Tibial artery (tissue), 4 donors: ENCODE data around the gene TSPAN33.
A peak's percentile ranks its signal among the peaks of the same experiment; 100 is the strongest.
"Not testable (repeated sequence)": the region's sequence is repeated elsewhere in the genome, so short reads cannot be mapped to it uniquely, and the experiment has no call there.

Experiments
- DNase-seq, 2 donors: peaks; one replicate each; pipeline ENCODE4 v3.0.0-alpha.2; 2019
- H3K27ac ChIP-seq, 2 donors: fragments of 200-600 bp; sonication (generic) in 1 of 2; 1 replicate in 1 of 2; 2 replicates in 1 of 2; pipeline ENCODE4 v1.5.1; 2018 to 2019; ENCODE audit warnings: mild to moderate bottlenecking in 1 of 2
- H3K27me3 ChIP-seq, 2 donors: fragments of 200-600 bp; sonication (generic) in 1 of 2; one replicate each; pipeline versions ENCODE4 v1.5.1 to v1.6.0; 2016 to 2019
- H3K36me3 ChIP-seq, 3 donors: fragments of 200-600 bp; sonication (generic) in 2 of 3; one replicate each; pipeline ENCODE4 v1.5.1; 2016 to 2019; ENCODE audit warnings: mild to moderate bottlenecking in 2 of 3
- H3K4me1 ChIP-seq, 4 donors: fragments of 200-600 bp; sonication (generic) in 2 of 4; 1 replicate in 3 of 4; 2 replicates in 1 of 4; pipeline ENCODE4 v1.5.1; 2016 to 2019
- H3K4me3 ChIP-seq, 2 donors: fragments of 200-600 bp; sonication (generic) in 1 of 2; 1 replicate in 1 of 2; 2 replicates in 1 of 2; pipeline ENCODE4 v1.5.1; 2018 to 2019; ENCODE audit warnings: mild to moderate bottlenecking in 2 of 2
- H3K9me3 ChIP-seq, 3 donors: fragments of 200-600 bp; sonication (generic) in 1 of 3; one replicate each; pipeline ENCODE4 v1.5.1; 2016 to 2019
- CTCF ChIP-seq, 2 experiments: fragments of 200-600 bp in 1 of 2; fragments of 450-650 bp in 1 of 2; IDR thresholded peaks; one replicate each; pipeline ENCODE4 v1.5.1; 2017 to 2019; ENCODE audit warnings: antibody characterized with exemption in 2 of 2, mild to moderate bottlenecking in 1 of 2, moderate library complexity in 1 of 2
- intact Hi-C: fragments of 100-400 bp; cut with DNase I; formaldehyde crosslinking; loops from one replicate; pipeline ENCODE4 v1.15.0; 2023; ENCODE audit warnings: low total_unique reads

TSPAN33 gene

DNA sequence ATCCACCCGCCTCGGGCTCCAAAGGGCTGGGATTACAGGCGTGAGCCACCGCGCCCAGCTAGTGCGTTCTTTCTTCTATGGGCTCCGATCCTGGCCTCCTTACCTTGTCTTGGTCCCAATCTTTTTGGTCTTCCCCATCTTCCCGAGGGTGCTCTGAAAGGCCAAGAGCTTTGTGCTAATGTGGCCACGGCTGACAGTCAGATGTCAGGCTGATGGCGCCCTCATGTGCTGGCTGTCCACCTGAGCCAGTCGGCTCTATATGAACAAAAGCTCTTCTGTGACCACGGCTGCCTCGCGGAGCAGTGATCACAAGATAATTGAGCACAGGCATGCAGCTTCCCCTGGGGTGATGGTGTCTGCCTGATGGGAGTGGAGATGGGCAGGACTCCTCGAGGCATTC, 69.3 kb downstream of the TSPAN33 start:
- Histone ChIP-seq H3K4me1 (peaks cover 0 to 10% (median 0%) of the 10 kb centered on the region in 4 donors), H3K36me3 (peaks cover 0 to 34% (median 8%) of the 10 kb centered on the region in 3 donors), H3K27ac (no peak overlapping the region), H3K9me3 (no peaks in the 10 kb centered on the region), H3K4me3 (no peak overlapping the region), H3K27me3 (peaks cover 0 to 7% of the 10 kb centered on the region in 2 donors)
- DNase-seq, result no peak
- intact Hi-C loops, result no loop called here
- no peak for TF ChIP-seq CTCF (IDR thresholded peaks at IDR 0.05)

GRCh38 chr7:129215691-129216090, 71.2 kb downstream of the TSPAN33 start:
- DNase-seq, H3K9me3 ChIP-seq, H3K27ac ChIP-seq, H3K4me3 ChIP-seq, H3K4me1 ChIP-seq: not testable (repeated sequence)
- Histone ChIP-seq H3K36me3 (peaks cover 0 to 26% (median 8%) of the 10 kb centered on the region in 3 donors), H3K27me3 (peaks cover 0 to 12% of the 10 kb centered on the region in 2 donors)
- intact Hi-C loops, result loop anchor here (5.0 kb wide), 2 partner anchors 82 to 252 kb away; no protein-coding TSS in a partner anchor

- not testable (repeated sequence) for H3K27ac ChIP-seq, H3K4me3 ChIP-seq, H3K4me1 ChIP-seq, DNase-seq, H3K9me3 ChIP-seq
- Histone ChIP-seq H3K27me3 (peaks cover 0 to 12% of the 10 kb centered on the region in 2 donors), H3K36me3 (peaks cover 0 to 21% (median 8%) of the 10 kb centered on the region in 3 donors)
- intact Hi-C loops, result loop anchor here (5.0 kb wide), 2 partner anchors 81 to 251 kb away; no protein-coding TSS in a partner anchor
Measured at GRCh38 chr7:129216101-129216715, 71.7 kb downstream of the TSPAN33 start.

- not testable (repeated sequence) for DNase-seq, H3K4me3 ChIP-seq, H3K4me1 ChIP-seq, H3K9me3 ChIP-seq, H3K27ac ChIP-seq
- peaks cover 0 to 14% (median 4%) of the 10 kb centered on the region in 3 donors for H3K36me3 ChIP-seq
- peaks cover 0 to 12% of the 10 kb centered on the region in 2 donors for H3K27me3 ChIP-seq
- intact Hi-C loops, result loop anchor here (5.0 kb wide), 2 partner anchors 80 to 250 kb away; no protein-coding TSS in a partner anchor
Measured at GRCh38 chr7:129216821-129217416, 72.4 kb downstream of the TSPAN33 start.

DNA sequence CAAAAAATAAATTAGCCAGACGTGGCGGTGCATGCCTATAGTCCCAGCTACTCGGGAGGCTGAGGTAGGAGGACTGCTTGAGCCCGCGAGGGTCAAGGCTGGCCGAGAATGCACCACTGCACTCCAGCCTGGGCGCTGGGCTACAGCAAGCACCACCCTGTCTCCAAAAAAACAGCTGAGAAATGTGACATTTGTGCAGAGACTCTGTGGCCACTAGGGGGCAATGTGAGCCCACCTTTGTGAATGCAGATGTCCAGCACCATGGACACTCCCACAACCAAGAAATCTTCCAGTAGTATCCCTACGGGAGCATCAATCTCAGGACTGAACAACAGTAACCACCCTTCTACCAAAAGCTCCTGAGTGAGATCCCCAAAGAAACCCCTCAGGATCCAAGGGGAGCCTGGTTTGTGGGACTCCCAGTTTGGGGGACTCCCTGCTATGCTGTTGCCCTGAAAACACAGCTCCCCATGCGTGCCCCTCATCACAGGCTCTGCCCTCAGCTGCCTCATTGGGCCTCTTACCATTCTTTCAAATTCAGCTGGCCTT, 74.1 kb downstream of the TSPAN33 start:
- peak; percentile 88 to 90 for TF ChIP-seq CTCF (IDR thresholded peaks at IDR 0.05)

GRCh38 chr7:129219166-129219565, 74.7 kb downstream of the TSPAN33 start:
- H3K27ac ChIP-seq, H3K4me3 ChIP-seq, H3K9me3 ChIP-seq, DNase-seq, H3K4me1 ChIP-seq, H3K36me3 ChIP-seq: not testable (repeated sequence)
- intact Hi-C loops, result loop anchor here (5.0 kb wide), 2 partner anchors 78 to 248 kb away; no protein-coding TSS in a partner anchor
- peaks cover 0 to 12% of the 10 kb centered on the region in 2 donors for H3K27me3 ChIP-seq

More for the DNA sequence above, 74.1 kb downstream of the TSPAN33 start:
- no peak overlapping the region for H3K4me3 ChIP-seq
- intact Hi-C loops, result loop anchor here (5.0 kb wide), 2 partner anchors 79 to 249 kb away; no protein-coding TSS in a partner anchor
- H3K9me3 ChIP-seq, result no peaks in the 10 kb centered on the region
- H3K27ac ChIP-seq, result no peak overlapping the region
- H3K4me1 ChIP-seq, result peaks cover 0 to 7% (median 0%) of the 10 kb centered on the region in 4 donors
- H3K36me3 ChIP-seq, result no peaks in the 10 kb centered on the region
- peaks cover 0 to 12% of the 10 kb centered on the region in 2 donors for H3K27me3 ChIP-seq
- DNase-seq, result peak; percentile 87 to 88
